SK-N-MC (cell line): ENCODE results near the gene INPP4B.

Source experiments
- EZH2 ChIP-seq: fragments of 200-600 bp; sonication (generic); IDR thresholded peaks from one replicate; pipeline ENCODE4 v1.6.1; 2017; ENCODE audit warnings: antibody characterized with exemption
- POLR2AphosphoS5 ChIP-seq: IDR thresholded peaks from 2 replicates; pipeline ENCODE4 v1.6.1; 2012; ENCODE audit warnings: mild to moderate bottlenecking, low read depth, low read length, borderline replicate concordance

GRCh38 chr4:142194905-142195304 lies 651.2 kb downstream of the INPP4B start:
- no peak for TF ChIP-seq EZH2
- TF ChIP-seq POLR2AphosphoS5 = no peak
